GM19324 (cell line): Measurements from ENCODE around the gene SMG1.
"Not testable (repeated sequence)": the region's sequence is repeated elsewhere in the genome, so short reads cannot be mapped to it uniquely, and the experiment has no call there.

Experiments
- ATAC-seq: cut with Tn5 transposase; IDR thresholded peaks from one replicate; pipeline ENCODE4 v1.9.1; 2021; ENCODE audit warnings: mild to moderate bottlenecking, moderate library complexity; ENCODE audit not compliant: unreplicated experiment, low FRiP score

The SMG1 gene

DNA sequence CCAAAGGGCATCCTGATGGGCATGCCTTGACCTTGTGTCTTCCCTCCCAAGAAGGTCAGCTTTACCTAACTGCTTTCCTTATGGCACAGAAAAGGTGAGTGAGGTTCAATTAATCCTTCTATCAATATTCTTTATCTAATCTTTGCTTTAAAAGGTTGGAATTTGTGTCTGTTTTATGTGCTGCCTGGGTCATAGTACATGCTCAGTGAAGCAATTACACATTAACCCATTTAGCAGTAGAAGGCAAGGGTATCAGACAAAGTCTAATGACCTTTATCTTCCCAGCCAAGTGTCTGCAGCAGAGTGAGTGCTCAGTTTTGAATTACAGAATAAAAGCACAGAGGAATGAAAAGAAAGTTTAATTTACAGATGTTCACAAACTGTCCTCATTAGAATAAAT, 63.3 kb downstream of the SMG1 start:
- ATAC-seq, result not testable (repeated sequence)

DNA sequence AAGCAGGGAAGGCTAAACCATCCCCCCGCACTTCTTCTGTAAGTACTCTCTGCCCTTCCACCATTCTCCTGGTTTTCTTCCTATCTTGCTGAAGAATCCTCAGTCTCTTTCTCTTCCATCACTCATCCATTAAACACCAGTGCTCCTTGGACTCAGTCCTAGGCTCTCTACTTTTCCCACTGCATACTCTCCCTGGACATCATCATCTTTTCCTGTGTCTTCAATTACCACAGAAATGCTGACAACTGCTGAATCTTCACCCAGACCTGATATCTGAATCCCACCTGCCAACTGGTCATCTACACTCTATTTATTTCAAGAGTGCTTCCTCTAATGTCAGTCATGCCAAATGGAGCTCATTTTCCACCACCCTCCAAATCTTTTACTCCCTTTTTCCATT, 71.0 kb downstream of the SMG1 start:
- ATAC-seq, result no peak

DNA sequence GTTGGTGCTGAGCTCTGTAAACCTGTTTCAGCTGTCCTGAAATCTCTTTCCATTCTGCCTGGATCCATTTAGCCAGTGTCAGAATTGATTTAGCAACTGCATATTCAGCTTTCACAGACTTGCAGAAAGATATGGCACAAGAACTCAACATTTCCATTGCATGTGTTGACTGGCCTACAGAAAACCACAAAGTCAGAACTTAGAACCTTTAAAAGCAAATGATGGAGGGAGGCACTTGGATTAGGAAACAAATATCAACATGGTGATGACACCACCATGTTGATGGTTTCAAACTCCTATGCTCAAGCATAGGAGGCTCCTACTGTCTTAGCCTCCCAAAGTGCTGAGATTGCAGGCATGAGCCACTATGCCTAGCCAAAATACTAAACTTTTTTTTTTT, 72.5 kb downstream of the SMG1 start:
- no peak for ATAC-seq

DNA sequence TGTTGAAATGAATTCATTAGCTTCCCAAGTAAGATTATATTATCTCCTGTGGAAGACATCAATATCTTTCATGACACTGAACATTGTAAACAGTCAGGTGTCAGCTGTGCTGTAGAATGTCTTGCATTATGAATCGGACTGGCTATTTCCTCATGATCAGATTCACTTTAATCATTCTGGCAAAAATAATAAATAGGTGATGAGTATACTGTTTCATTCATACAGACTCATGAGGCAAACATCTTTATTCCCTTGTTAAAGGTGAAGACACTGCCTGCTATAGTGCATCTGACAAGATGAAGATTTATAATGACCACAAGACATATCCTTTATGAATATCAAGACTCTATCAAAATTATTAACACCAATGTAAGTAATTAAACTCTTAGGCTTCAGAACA, 73.6 kb downstream of the SMG1 start:
- ATAC-seq, result no peak

DNA sequence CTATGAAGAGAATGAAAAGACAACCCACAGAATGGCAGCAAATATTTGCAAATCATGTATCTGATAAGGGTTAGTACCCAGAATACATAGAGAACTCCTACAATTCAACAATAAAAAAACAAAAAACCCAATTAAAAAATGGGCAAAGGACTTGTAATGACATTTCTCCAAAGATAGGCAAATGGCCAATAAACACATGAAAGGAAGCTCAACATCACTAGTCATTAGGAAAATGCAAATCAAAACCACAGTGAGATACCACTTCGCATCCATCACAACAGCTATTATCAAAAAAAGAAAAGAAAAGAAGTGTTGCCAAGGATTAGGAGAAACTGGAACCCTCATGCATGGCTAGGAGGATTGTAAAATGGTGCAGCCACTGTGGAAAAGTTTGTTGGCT, 79.8 kb downstream of the SMG1 start:
- no peak for ATAC-seq

DNA sequence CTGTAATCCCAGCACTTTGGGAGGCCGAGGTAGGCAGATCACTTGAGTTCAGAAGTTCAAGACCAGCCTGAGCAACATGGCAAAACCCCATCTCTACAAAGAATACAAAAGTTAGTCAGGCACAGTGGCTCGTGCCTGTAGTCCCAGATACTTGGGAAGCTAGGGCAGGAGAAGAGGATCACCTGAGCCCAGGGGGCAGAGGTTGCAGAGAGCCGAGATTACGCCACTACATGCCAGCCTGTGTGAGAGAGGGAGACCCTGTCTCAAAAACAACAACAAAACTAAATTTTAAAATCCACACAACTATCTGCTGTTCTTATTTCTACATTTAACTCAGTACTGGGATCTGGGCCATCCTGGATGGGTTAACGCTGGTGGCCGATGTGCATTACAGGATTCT, 83.6 kb downstream of the SMG1 start:
- no peak for ATAC-seq

DNA sequence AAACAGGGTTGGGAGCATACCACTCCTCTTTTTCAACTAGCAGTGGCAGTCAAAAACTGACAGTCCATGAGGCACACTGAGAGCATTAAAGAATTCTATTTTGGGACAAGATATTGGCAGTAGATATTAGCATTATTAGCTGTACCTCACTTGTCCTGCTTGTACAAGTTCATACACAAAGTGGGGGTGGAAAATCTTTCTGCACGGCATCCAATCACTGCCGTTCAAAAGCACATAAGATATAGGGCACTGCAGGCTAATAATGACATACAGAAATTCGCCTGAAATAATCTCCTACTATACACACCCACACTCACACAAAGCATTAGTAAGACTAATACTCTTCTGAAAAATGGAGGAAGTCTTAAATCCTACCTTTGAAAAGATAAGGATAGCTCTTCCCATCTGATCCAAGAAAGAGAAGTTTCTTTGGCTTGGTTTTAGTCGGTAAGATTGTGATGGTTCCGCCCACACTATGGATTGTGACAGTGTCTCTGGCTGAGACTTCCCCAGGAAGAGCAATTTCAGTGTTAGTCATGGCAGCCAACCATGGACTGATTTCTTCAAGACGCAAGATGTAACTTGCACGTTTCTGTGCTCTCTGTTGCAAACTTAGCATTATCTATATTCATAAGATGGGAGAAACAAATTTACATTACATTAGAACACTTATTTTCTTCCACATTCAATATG, 84.2 kb downstream of the SMG1 start:
- no peak for ATAC-seq

DNA sequence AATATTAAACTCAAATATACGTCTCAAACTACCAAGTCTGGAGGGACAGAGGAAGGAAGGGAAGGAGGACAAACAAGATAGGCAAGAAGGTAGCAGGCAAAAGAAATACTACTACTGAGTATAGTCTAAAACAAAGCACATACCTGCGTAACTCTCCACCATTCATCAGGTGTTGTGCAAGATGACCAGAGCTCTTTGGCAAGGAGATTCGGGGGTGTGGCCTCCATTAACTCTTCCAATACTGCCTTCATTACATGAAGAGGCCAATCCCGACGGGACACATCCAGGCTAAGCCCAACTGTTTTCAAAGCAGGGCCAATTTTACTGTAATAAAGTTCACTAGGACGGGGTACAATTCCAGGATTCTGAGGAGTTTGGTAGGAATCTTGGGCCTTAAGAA, 86.7 kb downstream of the SMG1 start:
- no peak for ATAC-seq

DNA sequence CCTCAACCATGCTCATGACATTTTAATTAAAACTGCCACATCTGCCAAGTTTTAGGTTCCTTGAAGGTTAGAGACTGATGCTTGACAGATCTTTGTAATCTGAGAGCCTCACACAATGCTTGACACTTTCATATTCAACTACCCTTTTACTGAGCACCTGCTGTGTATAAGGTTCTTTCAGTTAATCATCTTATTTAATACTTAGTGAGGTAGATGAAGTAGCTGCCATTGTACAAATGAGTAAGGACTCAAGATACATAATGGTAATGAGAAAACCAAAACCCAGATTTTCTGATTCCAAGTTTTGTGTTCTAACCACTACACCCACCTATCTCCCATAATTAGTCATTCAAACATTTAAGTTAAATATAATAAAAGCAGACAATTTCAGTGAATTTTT, 89.5 kb downstream of the SMG1 start:
- ATAC-seq, result no peak

DNA sequence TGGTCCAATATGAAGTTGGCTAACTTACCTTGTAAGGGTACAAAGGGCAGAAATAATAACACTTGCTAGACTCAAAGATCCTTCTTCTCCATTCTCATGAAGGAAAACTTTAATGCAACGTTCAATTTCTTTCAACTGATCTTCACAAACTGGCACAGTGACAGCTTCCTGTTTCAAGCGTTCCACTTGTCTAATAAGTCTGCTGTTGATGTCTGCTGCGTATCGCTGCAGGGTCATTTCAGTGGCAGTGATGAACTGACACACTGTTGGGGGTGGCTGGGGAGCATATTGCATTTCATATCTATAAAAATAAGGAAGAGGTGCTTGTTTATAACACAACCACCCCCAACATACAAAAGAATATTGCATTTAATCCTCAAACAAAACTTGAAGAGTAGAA, 91.3 kb downstream of the SMG1 start:
- no peak for ATAC-seq

DNA sequence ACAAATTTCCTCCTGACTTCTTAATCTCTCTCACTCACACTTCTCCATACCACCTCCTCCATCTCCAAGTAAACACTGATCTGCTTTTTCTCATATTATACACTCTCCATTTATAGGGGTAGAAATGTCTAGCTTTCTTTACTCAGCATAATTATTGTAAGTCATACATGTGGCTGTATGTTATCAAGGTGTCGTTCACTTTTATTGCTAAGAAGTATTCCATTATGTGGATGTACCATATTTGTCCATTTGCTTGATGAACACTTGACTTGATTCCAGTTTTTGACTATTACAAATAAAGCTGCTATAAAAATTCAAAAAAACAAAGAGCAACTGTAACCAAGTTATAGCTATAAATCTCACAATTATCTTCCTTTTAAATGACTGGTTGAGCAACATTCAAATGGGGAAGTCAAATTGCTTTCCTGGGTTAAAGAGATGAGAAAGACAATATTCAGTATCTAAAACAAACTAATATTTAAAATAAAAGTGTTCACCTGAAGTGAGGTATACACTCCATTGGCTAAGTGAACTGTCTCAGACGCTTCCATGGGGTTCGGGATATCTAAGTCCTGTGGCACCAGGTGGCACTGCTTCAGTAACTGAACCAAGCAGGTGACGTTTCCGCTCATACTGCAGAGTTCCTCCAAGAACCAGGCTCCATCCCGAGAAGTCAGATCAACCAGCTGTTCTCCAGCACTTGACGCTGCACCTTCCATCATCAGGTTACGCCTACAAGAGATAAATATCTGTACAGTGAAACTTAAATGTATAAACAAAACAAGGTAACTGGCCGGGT, 92.3 kb downstream of the SMG1 start:
- ATAC-seq, result no peak

DNA sequence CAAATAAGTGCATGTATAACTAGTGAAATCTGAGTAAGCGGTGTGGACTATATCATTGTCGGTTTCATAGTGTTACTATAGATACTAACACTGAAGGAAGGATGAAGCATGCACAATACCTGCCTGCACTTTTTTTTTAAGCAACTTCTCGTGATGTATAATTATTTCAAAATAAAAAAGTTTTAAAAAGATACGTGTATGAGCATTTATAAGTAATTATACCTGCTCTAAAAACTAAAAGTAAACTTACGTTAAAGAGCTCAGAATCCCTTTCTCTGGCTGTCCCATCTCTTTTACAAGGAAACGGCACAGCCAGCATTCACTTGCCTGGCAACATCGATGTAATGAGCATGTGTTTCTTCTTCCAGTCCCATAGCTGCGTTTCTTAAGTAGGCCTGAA, 93.6 kb downstream of the SMG1 start:
- no peak for ATAC-seq

DNA sequence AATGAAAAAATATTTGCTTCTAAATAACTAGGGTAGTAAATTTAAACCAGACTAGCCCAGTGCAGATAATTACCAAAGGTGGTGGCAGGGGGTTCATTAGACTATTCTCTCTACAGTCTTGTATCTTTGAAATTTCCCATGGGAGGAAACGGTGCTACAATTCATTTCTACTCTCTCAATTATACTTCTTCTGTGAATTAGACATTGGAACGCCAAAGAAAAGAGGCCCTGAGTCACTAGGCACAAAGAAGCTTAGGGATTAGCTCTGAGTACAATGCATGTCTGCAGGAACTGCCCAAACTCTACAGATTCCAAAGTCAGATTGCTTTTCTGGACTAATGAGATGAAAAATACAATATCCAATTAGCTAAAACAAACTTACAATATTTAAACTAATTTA, 94.2 kb downstream of the SMG1 start:
- no peak for ATAC-seq

DNA sequence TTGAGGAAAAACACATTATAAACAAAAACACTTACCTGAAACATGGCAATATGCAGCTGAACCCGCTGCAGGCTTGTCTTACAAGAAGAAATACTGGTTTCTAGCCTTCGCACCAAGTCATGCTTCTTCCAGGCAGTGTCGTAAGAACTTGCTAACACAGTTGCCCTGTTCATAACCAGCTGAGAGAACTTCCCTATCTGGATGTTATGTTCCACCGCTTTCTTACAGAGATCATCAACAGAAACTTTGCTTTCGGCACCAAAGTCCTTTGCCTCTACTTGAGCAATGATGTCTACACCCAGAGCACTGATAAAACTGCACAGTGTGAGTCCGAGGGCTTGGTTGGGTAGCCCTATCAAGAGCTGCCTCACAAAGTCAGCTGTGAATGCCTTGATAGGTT, 97.0 kb downstream of the SMG1 start:
- ATAC-seq, result no peak

DNA sequence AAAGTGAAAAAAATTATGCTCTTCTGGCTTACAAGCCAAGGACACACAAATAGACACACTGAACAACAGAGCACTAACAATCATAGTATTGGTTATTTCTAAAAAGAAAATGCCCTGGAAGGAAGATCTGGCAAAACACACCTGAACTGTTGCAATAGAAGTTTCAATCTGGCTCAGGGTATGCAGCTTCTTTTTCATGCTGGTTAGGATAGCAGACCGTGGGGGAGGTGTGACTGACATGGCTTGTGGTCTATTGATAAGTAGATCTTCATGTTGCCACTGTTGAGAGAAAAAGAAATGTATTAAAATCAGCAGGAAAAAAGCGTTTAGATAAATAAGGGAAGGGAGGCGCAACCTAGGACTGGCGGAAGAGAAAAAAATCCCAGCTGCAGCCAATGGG, 98.3 kb downstream of the SMG1 start:
- ATAC-seq, result no peak

DNA sequence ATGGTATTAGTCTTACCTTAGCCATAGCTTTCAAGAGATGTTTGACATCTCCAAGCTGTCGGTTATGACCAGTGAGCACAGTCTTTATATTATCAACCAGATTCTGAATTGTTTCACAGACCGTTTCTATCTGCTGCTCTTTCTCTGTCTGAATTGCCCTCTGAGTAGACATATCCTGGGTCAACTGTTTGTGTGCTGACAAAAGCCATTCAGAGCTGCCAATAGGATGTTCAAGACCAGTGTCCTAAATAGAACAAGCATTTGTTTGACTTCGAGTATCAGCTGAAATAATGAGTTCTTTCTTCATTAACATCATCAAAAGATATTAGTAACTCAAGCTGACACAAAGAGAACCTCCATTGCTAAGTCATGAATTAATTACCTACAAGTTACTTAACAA, 109.9 kb downstream of the SMG1 start:
- no peak for ATAC-seq

DNA sequence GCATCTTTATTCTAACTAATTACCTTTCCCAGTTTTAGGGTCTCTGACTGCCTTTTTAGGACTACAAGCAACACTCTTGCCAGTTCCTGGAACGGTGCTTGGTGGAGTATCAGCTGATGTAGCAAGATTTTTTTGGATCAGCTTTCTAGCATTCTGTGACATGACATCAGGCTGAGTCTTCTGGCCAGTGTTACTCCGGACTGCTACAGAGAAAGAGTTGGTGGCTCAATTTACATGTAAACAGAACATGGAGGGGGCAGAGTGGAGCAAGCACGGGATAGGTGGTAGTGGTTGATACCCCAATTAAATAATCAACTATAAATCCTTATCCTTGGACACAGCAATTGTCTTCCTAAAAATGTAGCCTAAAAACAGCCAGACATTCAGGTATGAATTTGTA, 114.3 kb downstream of the SMG1 start:
- no peak for ATAC-seq

DNA sequence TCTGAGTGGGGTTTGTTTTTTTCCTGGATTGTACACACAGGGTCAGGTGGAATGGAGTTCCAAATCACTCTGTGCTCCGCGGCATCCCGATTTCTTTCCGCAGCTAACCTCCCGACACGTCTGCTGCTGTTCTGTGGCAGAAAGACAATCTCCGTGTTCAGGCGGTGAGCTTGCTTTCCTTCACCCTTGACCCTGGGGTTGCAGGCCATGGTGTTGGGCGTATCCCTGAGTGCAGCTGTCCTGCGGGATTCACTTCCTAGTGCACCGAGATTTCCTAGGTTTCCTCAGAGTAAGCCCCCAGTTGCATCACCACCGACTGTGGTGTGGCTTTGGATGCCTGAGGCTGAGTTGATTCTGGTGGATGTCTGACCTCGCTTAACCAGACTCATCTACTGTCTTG, 117.0 kb downstream of the SMG1 start:
- ATAC-seq, result no peak

DNA sequence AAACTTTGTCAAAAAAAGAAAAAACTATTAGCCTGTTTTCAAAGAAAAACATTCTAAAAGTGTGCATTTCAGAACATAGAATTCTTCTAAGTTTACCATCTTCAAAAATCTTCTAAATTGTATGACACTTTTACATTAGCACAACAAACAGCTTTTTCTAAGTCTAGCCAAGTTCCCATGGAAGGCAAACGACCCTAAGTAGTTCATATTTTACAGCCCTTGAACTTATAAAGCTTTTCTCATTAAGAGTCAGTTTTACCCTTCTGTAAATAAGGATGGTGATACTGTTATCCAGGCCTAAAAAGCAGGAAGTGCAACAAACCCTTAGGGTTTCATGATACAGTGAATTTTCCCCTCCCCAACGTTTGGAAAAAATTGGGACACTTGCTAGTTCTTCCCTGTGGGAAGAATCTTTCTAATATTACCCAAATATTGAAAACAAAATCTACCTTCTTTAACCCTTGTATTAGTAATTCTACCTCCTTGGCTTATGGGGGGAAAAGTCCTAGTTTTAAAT, 120.9 kb downstream of the SMG1 start:
- ATAC-seq, result no peak

DNA sequence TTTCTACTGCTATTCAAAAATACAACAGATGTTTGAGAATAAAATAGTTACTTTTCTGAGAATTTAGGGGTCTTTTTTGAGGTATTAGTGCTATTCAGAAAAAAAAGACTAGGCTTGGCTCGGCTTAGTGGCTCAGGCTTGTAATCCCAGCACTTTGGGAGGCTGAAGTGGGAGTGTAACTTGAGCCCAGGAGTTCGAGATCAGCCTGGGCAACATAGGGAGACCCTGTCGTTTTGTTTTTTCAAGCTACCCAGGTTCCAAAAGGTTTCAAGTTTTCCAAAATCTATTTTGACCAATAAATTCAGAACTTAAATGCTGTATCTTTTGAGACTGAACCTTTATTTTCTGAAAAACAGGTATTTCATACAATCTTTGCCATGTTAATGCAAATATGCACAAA, 121.7 kb downstream of the SMG1 start:
- no peak for ATAC-seq

DNA sequence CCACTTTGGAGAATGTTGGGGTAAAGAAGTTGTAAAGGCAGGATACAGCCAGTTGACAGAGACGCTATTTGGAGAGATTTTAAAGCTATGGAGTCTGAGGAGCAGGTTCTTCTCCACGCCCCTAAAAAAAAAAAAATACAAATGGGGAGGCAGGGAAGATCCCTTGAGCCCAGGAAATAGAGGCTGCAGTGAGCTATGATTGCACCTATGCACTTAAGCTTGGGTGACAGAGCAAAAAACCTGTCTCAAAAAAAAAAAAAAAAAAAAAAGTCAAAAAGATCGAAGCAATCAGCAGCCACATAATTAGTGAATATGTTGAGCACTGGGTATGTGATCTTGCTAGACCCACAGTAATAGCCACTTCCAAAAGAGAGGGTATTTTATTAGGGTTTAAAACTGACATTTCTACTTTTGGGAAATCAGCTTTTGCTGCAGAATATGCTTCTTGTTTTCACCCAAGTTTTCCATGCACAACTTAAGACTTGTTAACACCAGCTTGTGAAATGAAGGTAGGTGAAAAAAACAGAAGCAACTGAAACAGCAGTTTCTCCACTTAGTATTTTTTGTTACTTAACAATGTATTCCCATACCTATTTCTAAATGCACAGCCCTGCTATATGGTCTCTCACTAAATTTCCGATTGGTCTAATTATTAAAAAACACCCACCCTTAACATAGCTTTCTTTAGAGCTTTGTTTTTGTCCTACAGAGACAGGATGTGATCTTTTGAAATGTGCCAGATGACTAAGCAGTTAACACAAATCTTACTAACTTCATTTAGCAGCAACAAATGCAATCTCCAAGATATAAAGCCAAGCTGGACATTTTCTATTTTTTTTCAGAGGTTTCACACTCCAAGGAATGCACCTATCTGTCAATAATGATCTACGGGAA, 122.4 kb downstream of the SMG1 start:
- no peak for ATAC-seq
